ENCODE measurements around the gene LSM2.

The LSM2 gene

GRCh38 chr6:31792761-31793171 lies 14.0 kb downstream of the LSM2 start:
- no peak overlapping the region for H3K4me2 ChIP-seq (ENCODE audit: low read depth, low read length)
- no peaks in the 10 kb centered on the region for H4K20me1 ChIP-seq (ENCODE audit: insufficient read depth, low read length)
- no peaks in the 10 kb centered on the region for H3K9me2 ChIP-seq (replicated peaks; ENCODE audit: insufficient read depth, low read length)
- H3F3A ChIP-seq (ENCODE audit: insufficient read depth, low read length) = peaks cover 49% of the 10 kb centered on the region
- no peaks in the 10 kb centered on the region for H3K9me3 ChIP-seq (replicated peaks; ENCODE audit: insufficient read depth, low read length)
- H3K36me3 ChIP-seq (replicated peaks; ENCODE audit: insufficient read depth, low read length) = no peaks in the 10 kb centered on the region; the same call in 1 of the 2 replicates
- DNase-seq = no peak
- TF ChIP-seq EZH2 (optimal IDR thresholded peaks at IDR 0.05; ENCODE audit: low read depth, low read length) (no peak), EZH2phosphoT487 (IDR thresholded peaks at IDR 0.05; ENCODE audit: low read length) (no peak)
- TF ChIP-seq, protein P1, sequence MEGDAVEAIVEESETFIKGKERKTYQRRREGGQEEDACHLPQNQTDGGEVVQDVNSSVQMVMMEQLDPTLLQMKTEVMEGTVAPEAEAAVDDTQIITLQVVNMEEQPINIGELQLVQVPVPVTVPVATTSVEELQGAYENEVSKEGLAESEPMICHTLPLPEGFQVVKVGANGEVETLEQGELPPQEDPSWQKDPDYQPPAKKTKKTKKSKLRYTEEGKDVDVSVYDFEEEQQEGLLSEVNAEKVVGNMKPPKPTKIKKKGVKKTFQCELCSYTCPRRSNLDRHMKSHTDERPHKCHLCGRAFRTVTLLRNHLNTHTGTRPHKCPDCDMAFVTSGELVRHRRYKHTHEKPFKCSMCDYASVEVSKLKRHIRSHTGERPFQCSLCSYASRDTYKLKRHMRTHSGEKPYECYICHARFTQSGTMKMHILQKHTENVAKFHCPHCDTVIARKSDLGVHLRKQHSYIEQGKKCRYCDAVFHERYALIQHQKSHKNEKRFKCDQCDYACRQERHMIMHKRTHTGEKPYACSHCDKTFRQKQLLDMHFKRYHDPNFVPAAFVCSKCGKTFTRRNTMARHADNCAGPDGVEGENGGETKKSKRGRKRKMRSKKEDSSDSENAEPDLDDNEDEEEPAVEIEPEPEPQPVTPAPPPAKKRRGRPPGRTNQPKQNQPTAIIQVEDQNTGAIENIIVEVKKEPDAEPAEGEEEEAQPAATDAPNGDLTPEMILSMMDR (IDR thresholded peaks at IDR 0.05; ENCODE audit: low read length) = no peak
- H3K4me3 ChIP-seq (ENCODE audit: low read length) = no peak overlapping the region
- no peak overlapping the region for H2AFZ ChIP-seq (ENCODE audit: low read length)
- H3K79me2 ChIP-seq (ENCODE audit: low read length) = peaks cover 60% of the 10 kb centered on the region
- H3K27me3 ChIP-seq (replicated peaks; ENCODE audit: insufficient read depth, low read length) = no peaks in the 10 kb centered on the region
- no peak overlapping the region for H3K9ac ChIP-seq (ENCODE audit: low read length)
- H3K27ac ChIP-seq (ENCODE audit: low read length) = peak overlapping the region; percentile 10; the same call in 1 of the 2 replicates
- H3K4me1 ChIP-seq (ENCODE audit: low read length) = peaks cover 19% of the 10 kb centered on the region

DNA sequence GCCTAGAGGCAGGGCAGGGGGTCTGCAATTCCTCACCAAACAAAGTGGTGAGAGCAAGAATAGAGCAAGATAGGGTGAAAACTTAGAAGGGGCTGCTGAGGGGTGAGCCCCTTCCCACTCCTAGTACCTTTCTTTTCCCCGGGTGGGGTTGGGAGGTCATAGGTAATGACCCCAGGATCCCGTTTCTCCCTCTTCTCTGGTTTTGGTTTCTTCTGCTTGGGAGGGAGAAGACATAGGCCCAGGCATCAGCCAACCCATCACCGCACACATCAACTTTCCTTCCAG lies 14.7 kb downstream of the LSM2 start:
- H3F3A ChIP-seq (ENCODE audit: insufficient read depth, low read length) = peaks cover 44% of the 10 kb centered on the region
- H3K4me2 ChIP-seq (ENCODE audit: low read depth, low read length) = no peak overlapping the region
- no peak overlapping the region for H3K4me3 ChIP-seq (ENCODE audit: low read length)
- H4K20me1 ChIP-seq (ENCODE audit: insufficient read depth, low read length) = no peaks in the 10 kb centered on the region
- no peaks in the 10 kb centered on the region for H3K9me3 ChIP-seq (replicated peaks; ENCODE audit: insufficient read depth, low read length)
- no peak overlapping the region for H3K9ac ChIP-seq (ENCODE audit: low read length)
- H3K36me3 ChIP-seq (replicated peaks; ENCODE audit: insufficient read depth, low read length) = no peaks in the 10 kb centered on the region; the same call in 1 of the 2 replicates
- peak overlapping the region; percentile 26; the same call in 1 of the 2 replicates for H3K27ac ChIP-seq (ENCODE audit: low read length)
- no peaks in the 10 kb centered on the region for H3K9me2 ChIP-seq (replicated peaks; ENCODE audit: insufficient read depth, low read length)
- no peak overlapping the region for H2AFZ ChIP-seq (ENCODE audit: low read length)
- peaks cover 19% of the 10 kb centered on the region for H3K4me1 ChIP-seq (ENCODE audit: low read length)
- TF ChIP-seq EZH2 (optimal IDR thresholded peaks at IDR 0.05; ENCODE audit: low read depth, low read length) = no peak
- TF ChIP-seq, protein P1 (IDR thresholded peaks at IDR 0.05; ENCODE audit: low read length) = no peak
- no peak for TF ChIP-seq EZH2phosphoT487 (IDR thresholded peaks at IDR 0.05; ENCODE audit: low read length)
- no peaks in the 10 kb centered on the region for H3K27me3 ChIP-seq (replicated peaks; ENCODE audit: insufficient read depth, low read length)
- peaks cover 67% of the 10 kb centered on the region for H3K79me2 ChIP-seq (ENCODE audit: low read length)
- DNase-seq = no peak

GRCh38 chr6:31791324-31792089 lies 15.3 kb downstream of the LSM2 start:
- H3K79me2 ChIP-seq (ENCODE audit: low read length) = peaks cover 72% of the 10 kb centered on the region
- peaks cover 38% of the 10 kb centered on the region for H3F3A ChIP-seq (ENCODE audit: insufficient read depth, low read length)
- H3K4me1 ChIP-seq (ENCODE audit: low read length) = peaks cover 19% of the 10 kb centered on the region

More at GRCh38 chr6:31791324-31792089, 15.3 kb downstream of the LSM2 start:
- no peak overlapping the region for H3K4me2 ChIP-seq (ENCODE audit: low read depth, low read length)
- H3K27ac ChIP-seq (ENCODE audit: low read length) = peak overlapping the region; percentile 26; the same call in 1 of the 2 replicates
- H3K9ac ChIP-seq (ENCODE audit: low read length) = no peak overlapping the region
- H3K27me3 ChIP-seq (replicated peaks; ENCODE audit: insufficient read depth, low read length) = no peaks in the 10 kb centered on the region
- H4K20me1 ChIP-seq (ENCODE audit: insufficient read depth, low read length) = no peaks in the 10 kb centered on the region
- no peak overlapping the region for H3K4me3 ChIP-seq (ENCODE audit: low read length)
- no peak overlapping the region for H2AFZ ChIP-seq (ENCODE audit: low read length)
- DNase-seq = no peak
- no peaks in the 10 kb centered on the region for H3K9me2 ChIP-seq (replicated peaks; ENCODE audit: insufficient read depth, low read length)
- TF ChIP-seq, protein P1 (IDR thresholded peaks at IDR 0.05; ENCODE audit: low read length) = peak; percentile 50
- TF ChIP-seq EZH2phosphoT487 (IDR thresholded peaks at IDR 0.05; ENCODE audit: low read length) (no peak), EZH2 (optimal IDR thresholded peaks at IDR 0.05; ENCODE audit: low read depth, low read length) (no peak)
- no peaks in the 10 kb centered on the region for H3K9me3 ChIP-seq (replicated peaks; ENCODE audit: insufficient read depth, low read length)
- H3K36me3 ChIP-seq (replicated peaks; ENCODE audit: insufficient read depth, low read length) = no peaks in the 10 kb centered on the region; the same call in 1 of the 2 replicates
